GM12878 (cell line): ENCODE data around the gene SLC12A7. TPM values are rescaled to one million over a fixed set of nuclear protein-coding genes. Genes with fewer than 3 reads are reported as not detected.

Experiments
- IRF3 ChIP-seq: fragments of 450-650 bp; IDR thresholded peaks from 2 replicates; pipeline ENCODE4 v1.6.1; 2014; ENCODE audit warnings: mild to moderate bottlenecking
- SMARCA5 ChIP-seq: fragments of 450-650 bp; IDR thresholded peaks from 2 replicates; pipeline ENCODE4 v1.6.1; 2017; ENCODE audit warnings: mild to moderate bottlenecking
- ZBTB11 ChIP-seq: fragments of 450-650 bp; formaldehyde crosslinking; IDR thresholded peaks from 2 replicates; pipeline ENCODE4 v1.5.0; 2022; ENCODE audit warnings: mild to moderate bottlenecking, missing genetic modification characterization
- ZNF687 ChIP-seq: fragments of 450-650 bp; IDR thresholded peaks from 2 replicates; pipeline ENCODE4 v1.6.1; 2017; ENCODE audit warnings: mild to moderate bottlenecking, moderate library complexity
- polyA plus RNA-seq, 11 experiments: library from polyadenylated mRNA; depleted of rRNA in 4 of 11; unstranded in 6 of 11; stranded (reverse) in 5 of 11; fragments of >200 nt; fragmentation: Nextera tagmentation in 4 of 11; fragmentation: Illumina TruSeq in 1 of 11; extraction: Ambion mirVana in 4 of 11; extraction: Trizol in 1 of 11; gene quantifications; 1 replicate in 1 of 11; 2 replicates in 10 of 11; pipeline versions ENCODE4 v1.2.1 to v1.2.3, GENCODE V29; 2011 to 2016; ENCODE audit warnings: inconsistent platforms in 2 of 11, missing spikeins in 2 of 11, low read depth in 1 of 11
- total RNA-seq, 4 experiments: library from RNA; depleted of rRNA in 3 of 4; stranded (reverse); fragments of >200 nt in 3 of 4; fragmentation: Illumina TruSeq in 1 of 4; extraction: Trizol in 1 of 4; gene quantifications; 2 replicates each; pipeline versions ENCODE4 v1.2.1 to v1.2.3, GENCODE V29; 2013 to 2021

Gene SLC12A7
- total and polyA plus RNA-seq, 10 of the 15 experiments (the other 5 are each of a cell fraction or from before 2014, with no cell fraction given) = 0.10 to 10.0 (median 2.9) TPM

GRCh38 chr5:1048861-1049838 lies 62.7 kb downstream of the SLC12A7 start (continued):
- TF ChIP-seq IRF3 (no peak), ZBTB11 (CRISPR knock-in tag) (no peak), SMARCA5 (no peak), ZNF687 (no peak)
